OCI-LY1 (cell line): Measurements from ENCODE around the gene FOXO3.

Experiments
- EZH2 ChIP-seq: fragments of 200-600 bp; sonication (generic), shearing (Covaris generic); IDR thresholded peaks from 2 replicates; pipeline ENCODE4 v1.8.0; 2017; ENCODE audit warnings: borderline replicate concordance, mixed run types, mild to moderate bottlenecking, antibody characterized with exemption, low read length, moderate library complexity, mixed read lengths
- TF ChIP-seq, protein P1 (sequence below): fragments of 200-600 bp; sonication (generic), shearing (Covaris generic); IDR thresholded peaks from 2 replicates; pipeline ENCODE4 v1.5.1; 2017; ENCODE audit warnings: mild to moderate bottlenecking, antibody characterized with exemption, low read length, moderate library complexity, mixed read lengths

DNA sequence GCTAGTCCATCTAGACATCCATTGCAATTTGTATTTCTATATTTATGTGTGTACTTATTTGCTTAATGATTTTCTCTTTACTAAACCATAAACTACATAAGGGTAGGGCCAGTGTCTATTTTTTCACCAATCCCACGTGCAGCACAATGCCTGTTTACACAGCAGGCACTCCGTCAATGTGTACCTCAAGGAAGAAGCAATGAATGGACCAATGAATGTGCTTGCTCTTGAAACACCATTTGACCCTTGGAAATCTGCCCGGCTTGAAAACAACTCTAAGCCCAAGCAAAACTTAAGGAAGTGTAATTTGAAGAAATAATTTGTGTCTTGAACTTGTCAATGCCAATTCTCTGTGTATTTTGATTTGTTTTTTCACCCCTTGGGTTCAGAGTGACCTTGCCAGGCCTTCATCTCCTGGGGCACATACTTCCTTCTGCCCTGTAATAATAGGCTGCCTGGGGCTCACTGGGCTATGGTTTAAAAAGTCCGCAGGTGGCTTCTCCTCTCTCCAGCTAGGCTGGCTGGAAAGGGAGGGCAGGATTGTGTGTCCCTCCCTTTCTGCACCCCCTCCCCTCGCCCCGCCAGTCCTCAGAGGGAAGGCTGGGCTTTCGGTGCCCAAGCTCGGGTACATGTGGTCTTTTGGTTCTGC is 146.7 kb downstream of the FOXO3 start:
- TF ChIP-seq EZH2 = no peak
- TF ChIP-seq, protein P1, sequence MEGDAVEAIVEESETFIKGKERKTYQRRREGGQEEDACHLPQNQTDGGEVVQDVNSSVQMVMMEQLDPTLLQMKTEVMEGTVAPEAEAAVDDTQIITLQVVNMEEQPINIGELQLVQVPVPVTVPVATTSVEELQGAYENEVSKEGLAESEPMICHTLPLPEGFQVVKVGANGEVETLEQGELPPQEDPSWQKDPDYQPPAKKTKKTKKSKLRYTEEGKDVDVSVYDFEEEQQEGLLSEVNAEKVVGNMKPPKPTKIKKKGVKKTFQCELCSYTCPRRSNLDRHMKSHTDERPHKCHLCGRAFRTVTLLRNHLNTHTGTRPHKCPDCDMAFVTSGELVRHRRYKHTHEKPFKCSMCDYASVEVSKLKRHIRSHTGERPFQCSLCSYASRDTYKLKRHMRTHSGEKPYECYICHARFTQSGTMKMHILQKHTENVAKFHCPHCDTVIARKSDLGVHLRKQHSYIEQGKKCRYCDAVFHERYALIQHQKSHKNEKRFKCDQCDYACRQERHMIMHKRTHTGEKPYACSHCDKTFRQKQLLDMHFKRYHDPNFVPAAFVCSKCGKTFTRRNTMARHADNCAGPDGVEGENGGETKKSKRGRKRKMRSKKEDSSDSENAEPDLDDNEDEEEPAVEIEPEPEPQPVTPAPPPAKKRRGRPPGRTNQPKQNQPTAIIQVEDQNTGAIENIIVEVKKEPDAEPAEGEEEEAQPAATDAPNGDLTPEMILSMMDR = no peak
